Cardiac muscle cell (in vitro differentiated cells and primary cell): ENCODE results near the gene KRABD2.
A peak's percentile ranks its signal among the peaks of the same experiment; 100 is the strongest.
"Not testable (repeated sequence)": the region's sequence is repeated elsewhere in the genome, so short reads cannot be mapped to it uniquely, and the experiment has no call there.

Experiments used
- DNase-seq, 2 donors: peaks; one replicate each; pipeline versions ENCODE4 v3.0.0 to v3.0.0-alpha.2; 2010 to 2017; ENCODE audit warnings: low read depth in 1 of 2, low spot score in 1 of 2
- H3K27ac ChIP-seq: fragments of 200-600 bp; sonication (generic); 2 replicates; pipeline ENCODE4 v1.5.1; 2016
- H3K27me3 ChIP-seq: fragments of 200-600 bp; sonication (generic); 2 replicates; pipeline ENCODE4 v1.6.0; 2016; ENCODE audit warnings: control low read depth
- H3K36me3 ChIP-seq: fragments of 200-600 bp; sonication (generic); 2 replicates; pipeline ENCODE4 v1.5.1; 2016; ENCODE audit warnings: control low read depth
- H3K4me1 ChIP-seq: fragments of 200-600 bp; sonication (generic); 2 replicates; pipeline ENCODE4 v1.8.1; 2017; ENCODE audit warnings: low read depth, mild to moderate bottlenecking, mixed run types
- H3K4me3 ChIP-seq: fragments of 200-600 bp; sonication (generic); 2 replicates; pipeline ENCODE4 v1.5.1; 2016; ENCODE audit warnings: mild to moderate bottlenecking
- H3K9me3 ChIP-seq: fragments of 200-600 bp; sonication (generic); 2 replicates; pipeline ENCODE4 v1.5.1; 2017; ENCODE audit warnings: low read depth, mild to moderate bottlenecking, control low read depth
- TF ChIP-seq, protein P1 (sequence below): IDR thresholded peaks from 2 replicates; pipeline ENCODE4 v1.5.1; 2012; ENCODE audit warnings: low read depth, mild to moderate bottlenecking, low read length

The KRABD2 gene

DNA sequence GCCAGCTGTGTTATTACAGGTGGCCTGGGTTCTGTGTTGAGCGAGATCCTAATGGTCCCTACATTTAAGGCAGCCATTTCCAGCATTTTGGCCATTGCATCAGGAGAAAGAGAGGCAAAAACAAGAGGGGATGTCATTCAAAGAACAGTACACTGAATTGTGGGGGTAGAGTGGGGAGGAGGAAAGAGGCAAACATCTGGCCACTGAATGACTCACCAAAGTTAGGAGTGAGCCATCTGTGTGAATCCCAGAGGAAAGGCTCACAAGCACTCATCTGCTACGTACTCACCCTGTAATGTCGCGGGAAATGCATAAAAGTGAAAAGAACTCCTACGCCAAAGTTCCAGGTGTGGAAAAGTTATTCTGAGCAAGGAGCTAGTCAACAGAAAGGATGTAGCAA is 16.7 kb downstream of the KRABD2 start:
- DNase-seq, result peak in 1 of 2 donors; percentile 88
- H3K27me3 ChIP-seq, result no peaks in the 10 kb centered on the region
- TF ChIP-seq, protein P1, sequence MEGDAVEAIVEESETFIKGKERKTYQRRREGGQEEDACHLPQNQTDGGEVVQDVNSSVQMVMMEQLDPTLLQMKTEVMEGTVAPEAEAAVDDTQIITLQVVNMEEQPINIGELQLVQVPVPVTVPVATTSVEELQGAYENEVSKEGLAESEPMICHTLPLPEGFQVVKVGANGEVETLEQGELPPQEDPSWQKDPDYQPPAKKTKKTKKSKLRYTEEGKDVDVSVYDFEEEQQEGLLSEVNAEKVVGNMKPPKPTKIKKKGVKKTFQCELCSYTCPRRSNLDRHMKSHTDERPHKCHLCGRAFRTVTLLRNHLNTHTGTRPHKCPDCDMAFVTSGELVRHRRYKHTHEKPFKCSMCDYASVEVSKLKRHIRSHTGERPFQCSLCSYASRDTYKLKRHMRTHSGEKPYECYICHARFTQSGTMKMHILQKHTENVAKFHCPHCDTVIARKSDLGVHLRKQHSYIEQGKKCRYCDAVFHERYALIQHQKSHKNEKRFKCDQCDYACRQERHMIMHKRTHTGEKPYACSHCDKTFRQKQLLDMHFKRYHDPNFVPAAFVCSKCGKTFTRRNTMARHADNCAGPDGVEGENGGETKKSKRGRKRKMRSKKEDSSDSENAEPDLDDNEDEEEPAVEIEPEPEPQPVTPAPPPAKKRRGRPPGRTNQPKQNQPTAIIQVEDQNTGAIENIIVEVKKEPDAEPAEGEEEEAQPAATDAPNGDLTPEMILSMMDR, result no peak
- no peaks in the 10 kb centered on the region for H3K9me3 ChIP-seq
- H3K27ac ChIP-seq, result no peak overlapping the region
- H3K4me3 ChIP-seq, result no peak overlapping the region
- H3K36me3 ChIP-seq, result no peaks in the 10 kb centered on the region
- H3K4me1 ChIP-seq, result no peaks in the 10 kb centered on the region

DNA sequence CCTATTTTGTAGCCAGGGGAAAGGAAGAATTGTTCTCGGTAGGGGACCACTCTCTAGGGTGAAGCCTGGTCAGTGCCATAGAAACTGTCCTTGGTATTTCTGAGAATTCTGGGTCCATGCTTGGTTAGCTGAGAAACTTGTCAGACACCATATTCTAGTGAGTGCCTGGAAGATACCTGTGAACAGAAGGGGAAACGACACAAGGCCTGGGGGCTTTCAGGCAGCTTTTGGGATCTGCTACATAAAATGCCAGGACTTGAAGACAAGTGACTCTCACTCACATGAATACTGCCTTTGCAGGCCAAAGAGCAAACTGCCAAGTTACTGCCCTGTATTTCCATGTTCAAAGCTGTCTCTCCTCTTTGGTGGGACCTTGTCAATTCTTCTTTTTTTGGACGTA is 18.6 kb downstream of the KRABD2 start:
- Histone ChIP-seq H3K36me3 (no peaks in the 10 kb centered on the region), H3K27me3 (no peaks in the 10 kb centered on the region), H3K27ac (no peak overlapping the region), H3K4me1 (peaks cover 4% of the 10 kb centered on the region), H3K9me3 (no peaks in the 10 kb centered on the region), H3K4me3 (no peak overlapping the region)
- DNase-seq, result no peak
- TF ChIP-seq, protein P1, result no peak

DNA sequence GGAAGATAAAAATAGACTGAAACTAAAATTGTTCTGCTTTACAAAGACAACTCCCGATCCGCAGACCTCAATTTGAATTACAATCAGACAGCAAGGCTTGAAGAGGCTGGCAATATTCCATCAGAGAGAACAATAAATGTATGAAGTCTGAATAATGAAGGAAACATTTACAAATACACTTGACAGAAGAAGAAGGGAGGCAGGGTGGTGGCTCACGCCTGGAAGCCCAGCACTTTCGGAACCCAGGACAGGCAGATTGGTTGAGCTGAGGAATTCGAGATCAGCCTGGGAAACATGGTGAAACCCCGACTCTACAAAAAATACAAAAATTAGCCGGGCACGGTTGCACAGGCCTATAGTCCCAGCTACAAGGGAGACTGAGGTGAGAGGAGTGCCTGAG is 22.3 kb downstream of the KRABD2 start:
- H3K27ac ChIP-seq, result no peak overlapping the region
- H3K27me3 ChIP-seq, result no peaks in the 10 kb centered on the region
- H3K9me3 ChIP-seq, result no peaks in the 10 kb centered on the region
- TF ChIP-seq, protein P1, result no peak
- no peak overlapping the region for H3K4me3 ChIP-seq
- DNase-seq, result no peak
- no peaks in the 10 kb centered on the region for H3K36me3 ChIP-seq
- H3K4me1 ChIP-seq, result peaks cover 4% of the 10 kb centered on the region

DNA sequence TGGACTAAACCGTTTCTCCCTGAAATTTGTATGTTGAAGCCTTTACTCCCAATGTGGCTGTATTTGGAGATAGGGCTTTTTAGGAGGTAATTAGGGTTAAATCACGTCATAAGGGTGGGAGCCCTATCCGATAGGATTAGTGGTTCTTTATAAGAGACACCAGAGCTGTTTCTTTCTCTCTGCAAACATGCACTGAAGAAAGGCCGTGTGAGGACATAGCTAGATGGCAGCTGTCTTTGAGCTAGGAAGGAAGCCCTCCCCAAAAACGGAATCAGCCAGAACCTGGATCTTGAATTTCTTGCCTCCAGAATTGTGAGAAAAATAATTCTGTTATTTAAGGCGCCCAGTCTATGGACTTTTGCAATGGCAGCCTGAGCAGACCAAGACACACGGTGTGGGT is 22.8 kb downstream of the KRABD2 start:
- Histone ChIP-seq H3K27ac (no peak overlapping the region), H3K36me3 (no peaks in the 10 kb centered on the region), H3K9me3 (no peaks in the 10 kb centered on the region), H3K4me3 (no peak overlapping the region), H3K27me3 (no peaks in the 10 kb centered on the region), H3K4me1 (peaks cover 4% of the 10 kb centered on the region)
- no peak for DNase-seq
- TF ChIP-seq, protein P1, result no peak

DNA sequence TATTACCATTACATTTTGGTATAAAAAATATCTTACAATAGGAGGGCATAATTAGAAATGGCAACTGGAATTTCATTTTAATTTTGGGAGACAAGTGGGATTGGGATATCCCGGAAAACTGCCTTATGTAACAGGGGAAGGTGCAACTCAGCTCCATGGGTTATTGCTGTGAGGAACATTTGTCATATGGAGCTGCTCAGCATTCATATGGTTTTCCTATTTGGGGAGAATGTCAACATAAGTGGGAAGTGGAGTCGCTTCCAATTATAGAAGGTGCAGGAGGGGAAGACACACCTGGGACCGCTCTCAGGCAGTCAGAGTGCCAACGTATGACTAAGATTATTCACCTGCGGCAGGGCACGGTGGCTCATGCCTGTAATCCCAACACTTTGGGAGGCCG is 26.2 kb downstream of the KRABD2 start:
- H3K4me1 ChIP-seq, result peaks cover 4% of the 10 kb centered on the region
- H3K36me3 ChIP-seq, result no peaks in the 10 kb centered on the region
- no peaks in the 10 kb centered on the region for H3K9me3 ChIP-seq
- H3K4me3 ChIP-seq, result no peak overlapping the region
- H3K27ac ChIP-seq, result no peak overlapping the region
- no peaks in the 10 kb centered on the region for H3K27me3 ChIP-seq
- DNase-seq, result no peak
- TF ChIP-seq, protein P1, result no peak

DNA sequence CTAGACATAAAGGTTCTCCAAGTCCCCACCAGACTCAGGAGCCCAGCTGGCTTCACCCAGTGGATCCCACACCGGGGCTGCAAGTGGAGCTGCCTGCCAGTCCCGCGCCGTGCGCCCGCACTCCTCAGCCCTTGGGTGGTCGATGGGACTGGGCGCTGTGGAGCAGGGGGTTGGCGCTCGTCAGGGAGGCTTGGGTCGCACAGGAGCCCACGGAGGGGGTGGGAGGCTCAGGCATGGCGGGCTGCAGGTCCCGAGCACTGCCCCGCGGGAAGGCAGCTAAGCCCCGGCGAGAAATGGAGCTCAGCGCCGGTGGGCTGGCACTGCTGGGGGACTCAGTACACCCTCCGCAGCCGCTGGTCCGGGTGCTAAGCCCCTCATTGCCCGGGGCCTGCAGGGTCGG is 29.5 kb downstream of the KRABD2 start:
- not testable (repeated sequence) for H3K27ac ChIP-seq, H3K4me3 ChIP-seq, H3K36me3 ChIP-seq, H3K27me3 ChIP-seq, H3K9me3 ChIP-seq, H3K4me1 ChIP-seq, DNase-seq
